Tibial artery (tissue), 4 donors: ENCODE measurements around the gene OSBPL8.

Experiments used
- DNase-seq, 2 donors: peaks; one replicate each; pipeline ENCODE4 v3.0.0-alpha.2; 2019
- H3K27ac ChIP-seq, 2 donors: fragments of 200-600 bp; sonication (generic) in 1 of 2; 1 replicate in 1 of 2; 2 replicates in 1 of 2; pipeline ENCODE4 v1.5.1; 2018 to 2019; ENCODE audit warnings: mild to moderate bottlenecking in 1 of 2
- H3K27me3 ChIP-seq, 2 donors: fragments of 200-600 bp; sonication (generic) in 1 of 2; one replicate each; pipeline versions ENCODE4 v1.5.1 to v1.6.0; 2016 to 2019
- H3K36me3 ChIP-seq, 3 donors: fragments of 200-600 bp; sonication (generic) in 2 of 3; one replicate each; pipeline ENCODE4 v1.5.1; 2016 to 2019; ENCODE audit warnings: mild to moderate bottlenecking in 2 of 3
- H3K4me1 ChIP-seq, 4 donors: fragments of 200-600 bp; sonication (generic) in 2 of 4; 1 replicate in 3 of 4; 2 replicates in 1 of 4; pipeline ENCODE4 v1.5.1; 2016 to 2019
- H3K4me3 ChIP-seq, 2 donors: fragments of 200-600 bp; sonication (generic) in 1 of 2; 1 replicate in 1 of 2; 2 replicates in 1 of 2; pipeline ENCODE4 v1.5.1; 2018 to 2019; ENCODE audit warnings: mild to moderate bottlenecking in 2 of 2
- H3K9me3 ChIP-seq, 3 donors: fragments of 200-600 bp; sonication (generic) in 1 of 3; one replicate each; pipeline ENCODE4 v1.5.1; 2016 to 2019
- intact Hi-C: fragments of 100-400 bp; cut with DNase I; formaldehyde crosslinking; loops from one replicate; pipeline ENCODE4 v1.15.0; 2023; ENCODE audit warnings: low total_unique reads
- TF ChIP-seq, protein P1 (sequence below), 2 experiments: fragments of 200-600 bp in 1 of 2; fragments of 450-650 bp in 1 of 2; IDR thresholded peaks; one replicate each; pipeline ENCODE4 v1.5.1; 2017 to 2019; ENCODE audit warnings: antibody characterized with exemption in 2 of 2, mild to moderate bottlenecking in 1 of 2, moderate library complexity in 1 of 2

OSBPL8 gene

DNA sequence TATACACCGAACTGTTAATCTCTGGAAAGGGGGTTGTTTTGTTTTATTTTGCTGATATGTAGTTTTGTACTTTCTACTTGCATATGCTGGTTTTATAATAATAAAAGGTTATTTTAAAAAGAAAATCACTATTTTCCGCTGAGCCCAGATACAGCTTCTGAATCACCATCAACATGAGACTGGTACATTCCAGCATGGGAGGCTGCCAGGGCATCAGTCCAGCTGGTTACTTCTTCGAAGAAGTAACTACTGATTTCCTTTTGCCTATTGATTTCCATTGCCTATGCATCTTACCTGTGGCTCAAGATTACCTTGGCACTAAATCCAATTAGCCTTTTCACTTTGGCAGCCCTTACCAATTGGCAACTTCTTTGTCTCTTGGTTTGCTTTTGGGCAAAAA lies 11.7 kb upstream of the OSBPL8 start:
- intact Hi-C loops: no loop called here
- Histone ChIP-seq H3K4me1 (no peaks in the 10 kb centered on the region), H3K27ac (no peak overlapping the region), H3K27me3 (no peaks in the 10 kb centered on the region), H3K4me3 (no peak overlapping the region), H3K9me3 (no peaks in the 10 kb centered on the region), H3K36me3 (no peaks in the 10 kb centered on the region)
- TF ChIP-seq, protein P1, sequence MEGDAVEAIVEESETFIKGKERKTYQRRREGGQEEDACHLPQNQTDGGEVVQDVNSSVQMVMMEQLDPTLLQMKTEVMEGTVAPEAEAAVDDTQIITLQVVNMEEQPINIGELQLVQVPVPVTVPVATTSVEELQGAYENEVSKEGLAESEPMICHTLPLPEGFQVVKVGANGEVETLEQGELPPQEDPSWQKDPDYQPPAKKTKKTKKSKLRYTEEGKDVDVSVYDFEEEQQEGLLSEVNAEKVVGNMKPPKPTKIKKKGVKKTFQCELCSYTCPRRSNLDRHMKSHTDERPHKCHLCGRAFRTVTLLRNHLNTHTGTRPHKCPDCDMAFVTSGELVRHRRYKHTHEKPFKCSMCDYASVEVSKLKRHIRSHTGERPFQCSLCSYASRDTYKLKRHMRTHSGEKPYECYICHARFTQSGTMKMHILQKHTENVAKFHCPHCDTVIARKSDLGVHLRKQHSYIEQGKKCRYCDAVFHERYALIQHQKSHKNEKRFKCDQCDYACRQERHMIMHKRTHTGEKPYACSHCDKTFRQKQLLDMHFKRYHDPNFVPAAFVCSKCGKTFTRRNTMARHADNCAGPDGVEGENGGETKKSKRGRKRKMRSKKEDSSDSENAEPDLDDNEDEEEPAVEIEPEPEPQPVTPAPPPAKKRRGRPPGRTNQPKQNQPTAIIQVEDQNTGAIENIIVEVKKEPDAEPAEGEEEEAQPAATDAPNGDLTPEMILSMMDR (IDR thresholded peaks at IDR 0.05): no peak
- DNase-seq: no peak

- TF ChIP-seq, protein P1 (IDR thresholded peaks at IDR 0.05): no peak
- H3K9me3 ChIP-seq: no peaks in the 10 kb centered on the region
- H3K27ac ChIP-seq: no peak overlapping the region
- H3K4me3 ChIP-seq: no peak overlapping the region
- no peaks in the 10 kb centered on the region for H3K27me3 ChIP-seq
- intact Hi-C loops: no loop called here
- DNase-seq: no peak
- H3K36me3 ChIP-seq: no peaks in the 10 kb centered on the region
- no peaks in the 10 kb centered on the region for H3K4me1 ChIP-seq
These were observed 10.4 kb upstream of the OSBPL8 start for GRCh38 chr12:76569685-76570604.

DNA sequence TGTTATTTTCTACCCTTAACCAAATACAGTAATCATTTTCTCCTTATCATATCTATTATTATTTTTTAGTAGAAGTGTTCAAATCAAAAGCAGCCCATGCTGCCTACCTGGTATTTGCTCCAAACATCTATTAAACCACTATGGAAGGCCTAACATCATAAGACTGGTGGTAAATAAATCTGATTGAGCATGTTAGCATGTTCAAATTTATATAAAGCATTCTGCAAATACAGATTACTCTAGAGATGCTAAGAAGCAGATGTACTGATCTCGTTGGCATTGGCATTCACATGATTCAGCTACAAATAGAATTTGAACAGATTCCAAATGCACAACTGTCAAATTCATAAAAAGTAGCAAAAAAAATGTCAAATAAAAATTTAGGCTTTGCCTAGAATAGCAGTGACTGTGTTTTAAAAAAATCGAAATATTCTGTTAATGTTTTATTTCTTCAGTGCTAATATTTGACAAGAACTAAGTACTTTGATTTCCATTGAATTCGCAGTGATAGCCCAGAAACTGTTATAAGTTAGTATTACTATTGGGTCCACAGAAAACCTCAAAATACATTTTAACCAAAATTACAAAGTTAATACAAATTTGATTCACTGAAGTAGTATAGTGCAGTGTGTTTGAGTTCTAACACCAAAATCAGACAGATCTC lies 9.4 kb upstream of the OSBPL8 start:
- H3K27ac ChIP-seq: no peak overlapping the region
- no peak for DNase-seq
- no peaks in the 10 kb centered on the region for H3K36me3 ChIP-seq
- no peaks in the 10 kb centered on the region for H3K4me1 ChIP-seq
- TF ChIP-seq, protein P1 (IDR thresholded peaks at IDR 0.05): no peak
- no peaks in the 10 kb centered on the region for H3K27me3 ChIP-seq
- no peaks in the 10 kb centered on the region for H3K9me3 ChIP-seq
- intact Hi-C loops: no loop called here
- H3K4me3 ChIP-seq: no peak overlapping the region

DNA sequence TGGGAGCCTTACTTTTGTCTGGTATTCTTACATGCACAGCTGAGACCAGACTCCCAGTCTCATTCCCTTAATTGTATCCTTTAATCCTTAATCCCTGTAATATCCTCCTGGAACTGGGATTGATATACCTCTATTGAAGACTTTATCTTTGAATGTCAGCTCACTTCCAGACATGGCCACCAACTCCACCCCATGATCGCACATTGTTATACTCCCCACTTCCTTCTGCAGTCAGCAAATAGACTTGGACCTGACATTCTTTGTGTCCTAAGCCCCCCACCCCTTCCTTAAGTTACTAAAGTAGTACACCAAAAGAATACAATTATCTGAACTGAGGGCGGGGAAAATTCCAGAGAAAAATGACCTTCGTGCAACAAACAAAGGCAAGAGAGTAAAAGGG lies 8.6 kb upstream of the OSBPL8 start:
- TF ChIP-seq, protein P1 (IDR thresholded peaks at IDR 0.05): no peak
- no peak overlapping the region for H3K4me3 ChIP-seq
- no peaks in the 10 kb centered on the region for H3K36me3 ChIP-seq
- H3K27ac ChIP-seq: no peak overlapping the region
- DNase-seq: no peak
- H3K9me3 ChIP-seq: no peaks in the 10 kb centered on the region
- H3K4me1 ChIP-seq: no peaks in the 10 kb centered on the region
- H3K27me3 ChIP-seq: no peaks in the 10 kb centered on the region
- intact Hi-C loops: no loop called here

GRCh38 chr12:76563061-76563460 lies 3.5 kb upstream of the OSBPL8 start:
- H3K36me3 ChIP-seq: no peaks in the 10 kb centered on the region
- H3K4me1 ChIP-seq: peaks cover 0 to 5% (median 5%) of the 10 kb centered on the region in 4 donors
- H3K27ac ChIP-seq: no peak overlapping the region
- TF ChIP-seq, protein P1 (IDR thresholded peaks at IDR 0.05): no peak
- no peaks in the 10 kb centered on the region for H3K27me3 ChIP-seq
- no peak overlapping the region for H3K4me3 ChIP-seq
- no peaks in the 10 kb centered on the region for H3K9me3 ChIP-seq
- DNase-seq: no peak
- intact Hi-C loops: no loop called here
